HEK293 (cell line): ENCODE data around the gene CPTP.

ENCODE experiments used
- CTCF ChIA-PET: fragments of 350-600 bp; formaldehyde crosslinking; extraction: SDS; loops from one replicate; lab custom pipeline; 2021; ENCODE audit warnings: antibody characterized with exemption; lab: Yijun Ruan, JAX
- POLR2A ChIA-PET: fragments of 300-600 bp; formaldehyde crosslinking; extraction: SDS; loops from one replicate; lab custom pipeline; 2020; ENCODE audit warnings: antibody characterized with exemption, inconsistent platforms; lab: Yijun Ruan, JAX
- H3K27ac ChIP-seq: fragments of 200-500 bp; sonication (Bioruptor generic); 2 replicates; pipeline ENCODE4 v1.5.1; 2014; ENCODE audit warnings: low read depth, low read length, control low read depth, inconsistent platforms; ENCODE audit errors: extremely low read depth
- H3K36me3 ChIP-seq, 2 experiments: fragments of 200-500 bp in 1 of 2; sonication (Bioruptor generic) in 1 of 2; 1 replicate in 1 of 2; 2 replicates in 1 of 2; pipeline ENCODE4 v1.5.1; 2014 to 2017; ENCODE audit warnings: inconsistent platforms in 2 of 2, low read length in 2 of 2; ENCODE audit not compliant: control insufficient read depth in 2 of 2, insufficient read depth in 1 of 2
- H3K4me1 ChIP-seq: fragments of 200-500 bp; sonication (Bioruptor generic); 2 replicates; pipeline ENCODE4 v1.5.1; 2014; ENCODE audit warnings: mild to moderate bottlenecking, low read length, inconsistent platforms; ENCODE audit not compliant: control insufficient read depth, insufficient read depth
- H3K4me3 ChIP-seq: 2 replicates; pipeline ENCODE4 v1.5.1; 2011; ENCODE audit warnings: low read depth, mild to moderate bottlenecking, control low read depth, low read length, moderate library complexity
- H3K9me3 ChIP-seq: fragments of 200-500 bp; sonication (Bioruptor generic); 2 replicates; pipeline ENCODE4 v1.5.1; 2014; ENCODE audit warnings: low read depth, low read length, inconsistent platforms; ENCODE audit not compliant: control insufficient read depth, insufficient read depth
- EGR2 ChIP-seq: fragments of 450-650 bp; formaldehyde crosslinking; IDR thresholded peaks from 2 replicates; pipeline ENCODE4 v1.5.1; 2016; ENCODE audit warnings: low read depth, missing biosample characterization, missing genetic modification characterization
- GLIS2 ChIP-seq: fragments of 450-650 bp; formaldehyde crosslinking; IDR thresholded peaks from 2 replicates; pipeline ENCODE4 v1.5.1; 2016; ENCODE audit warnings: missing biosample characterization, missing genetic modification characterization
- KLF8 ChIP-seq: fragments of 450-650 bp; formaldehyde crosslinking; IDR thresholded peaks from 2 replicates; pipeline ENCODE4 v1.5.1; 2016; ENCODE audit warnings: missing biosample characterization, missing genetic modification characterization
- ZEB2 ChIP-seq: fragments of 450-650 bp; formaldehyde crosslinking; IDR thresholded peaks from 2 replicates; pipeline ENCODE4 v1.5.1; 2016; ENCODE audit warnings: missing biosample characterization, missing genetic modification characterization
- ZFHX2 ChIP-seq: fragments of 450-650 bp; formaldehyde crosslinking; conservative IDR thresholded peaks from 2 replicates; pipeline ENCODE4 v1.5.1; 2016; ENCODE audit warnings: missing biosample characterization, missing genetic modification characterization
- ZNF175 ChIP-seq: fragments of 450-650 bp; formaldehyde crosslinking; IDR thresholded peaks from 2 replicates; pipeline ENCODE4 v1.5.1; 2016; ENCODE audit warnings: missing biosample characterization, missing genetic modification characterization
- ZNF184 ChIP-seq: fragments of 450-650 bp; IDR thresholded peaks from 2 replicates; pipeline ENCODE4 v1.5.1; 2018; ENCODE audit warnings: missing biosample characterization, mild to moderate bottlenecking, missing genetic modification characterization
- ZNF202 ChIP-seq: fragments of 450-650 bp; formaldehyde crosslinking; IDR thresholded peaks from 2 replicates; pipeline ENCODE4 v1.5.1; 2016; ENCODE audit warnings: missing biosample characterization, missing genetic modification characterization, borderline replicate concordance
- ZNF223 ChIP-seq: fragments of 450-650 bp; formaldehyde crosslinking; IDR thresholded peaks from 2 replicates; pipeline ENCODE4 v1.5.1; 2016; ENCODE audit warnings: missing biosample characterization, missing genetic modification characterization
- ZNF433 ChIP-seq: fragments of 450-650 bp; formaldehyde crosslinking; IDR thresholded peaks from 2 replicates; pipeline ENCODE4 v1.5.1; 2016; ENCODE audit warnings: missing biosample characterization, missing genetic modification characterization, low read depth
- ZNF600 ChIP-seq: fragments of 450-650 bp; formaldehyde crosslinking; IDR thresholded peaks from 2 replicates; pipeline ENCODE4 v1.5.1; 2016; ENCODE audit warnings: missing biosample characterization, missing genetic modification characterization
- ZNF660 ChIP-seq: fragments of 450-650 bp; IDR thresholded peaks from 2 replicates; pipeline ENCODE4 v1.5.1; 2018; ENCODE audit warnings: missing biosample characterization, mild to moderate bottlenecking, missing genetic modification characterization
- ZSCAN30 ChIP-seq: fragments of 450-650 bp; IDR thresholded peaks from 2 replicates; pipeline ENCODE4 v1.5.1; 2018; ENCODE audit warnings: missing biosample characterization, mild to moderate bottlenecking, missing genetic modification characterization, moderate library complexity
- TF ChIP-seq, protein P1 (sequence below): fragments of 450-650 bp; formaldehyde crosslinking; IDR thresholded peaks from 2 replicates; pipeline ENCODE4 v1.5.1; 2016; ENCODE audit warnings: missing biosample characterization, missing genetic modification characterization
- TF ChIP-seq, protein P2 (sequence below): fragments of 450-650 bp; formaldehyde crosslinking; IDR thresholded peaks from 2 replicates; pipeline ENCODE4 v1.5.1; 2016; ENCODE audit warnings: missing biosample characterization, missing genetic modification characterization
- TF ChIP-seq, protein P3 (sequence below): fragments of 450-650 bp; formaldehyde crosslinking; IDR thresholded peaks from 2 replicates; pipeline ENCODE4 v1.5.1; 2016; ENCODE audit warnings: missing biosample characterization, missing genetic modification characterization
- TF ChIP-seq, protein P4 (sequence below): fragments of 450-650 bp; formaldehyde crosslinking; optimal IDR thresholded peaks from 2 replicates; pipeline ENCODE3; 2016; ENCODE audit warnings: missing biosample characterization, mild to moderate bottlenecking, missing genetic modification characterization

CPTP gene

DNA sequence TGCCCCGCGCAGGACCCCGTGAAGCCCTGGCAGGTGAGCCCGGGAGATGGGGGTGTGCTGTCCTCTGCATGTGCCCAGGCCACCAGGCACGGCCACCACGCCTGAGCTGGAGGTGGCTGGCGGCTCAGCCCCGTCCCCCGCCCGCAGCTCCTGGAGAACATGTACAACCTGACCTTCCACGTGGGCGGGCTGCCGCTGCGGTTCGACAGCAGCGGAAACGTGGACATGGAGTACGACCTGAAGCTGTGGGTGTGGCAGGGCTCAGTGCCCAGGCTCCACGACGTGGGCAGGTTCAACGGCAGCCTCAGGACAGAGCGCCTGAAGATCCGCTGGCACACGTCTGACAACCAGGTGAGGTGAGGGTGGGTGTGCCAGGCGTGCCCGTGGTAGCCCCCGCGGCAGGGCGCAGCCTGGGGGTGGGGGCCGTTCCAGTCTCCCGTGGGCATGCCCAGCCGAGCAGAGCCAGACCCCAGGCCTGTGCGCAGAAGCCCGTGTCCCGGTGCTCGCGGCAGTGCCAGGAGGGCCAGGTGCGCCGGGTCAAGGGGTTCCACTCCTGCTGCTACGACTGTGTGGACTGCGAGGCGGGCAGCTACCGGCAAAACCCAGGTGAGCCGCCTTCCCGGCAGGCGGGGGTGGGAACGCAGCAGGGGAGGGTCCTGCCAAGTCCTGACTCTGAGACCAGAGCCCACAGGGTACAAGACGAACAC is 8.3 kb downstream of the CPTP start:
- peaks cover 0 to 44% of the 10 kb centered on the region in 2 experiments; a peak in 1 of 3 replicates for H3K36me3 ChIP-seq
- ChIA-PET CTCF (interaction anchor here (1.0 kb wide), 1 partner anchor 38 kb away, joined by 4 read pairs; no protein-coding TSS in a partner anchor), POLR2A (interaction anchor here (1.5 kb wide), 1 partner anchor 15 kb away, joined by 4 read pairs; no protein-coding TSS in a partner anchor)
- no peaks in the 10 kb centered on the region for H3K4me1 ChIP-seq
- no peak overlapping the region for H3K4me3 ChIP-seq
- no peaks in the 10 kb centered on the region for H3K9me3 ChIP-seq
- peak; percentile 65 for TF ChIP-seq ZFHX2 (tag by site-specific recombination)
- peak; percentile 30; the same call in 1 of the 2 replicates for TF ChIP-seq KLF8 (tag by site-specific recombination)
- TF ChIP-seq ZSCAN30 (tag by site-specific recombination), result no peak
- TF ChIP-seq, protein P1, sequence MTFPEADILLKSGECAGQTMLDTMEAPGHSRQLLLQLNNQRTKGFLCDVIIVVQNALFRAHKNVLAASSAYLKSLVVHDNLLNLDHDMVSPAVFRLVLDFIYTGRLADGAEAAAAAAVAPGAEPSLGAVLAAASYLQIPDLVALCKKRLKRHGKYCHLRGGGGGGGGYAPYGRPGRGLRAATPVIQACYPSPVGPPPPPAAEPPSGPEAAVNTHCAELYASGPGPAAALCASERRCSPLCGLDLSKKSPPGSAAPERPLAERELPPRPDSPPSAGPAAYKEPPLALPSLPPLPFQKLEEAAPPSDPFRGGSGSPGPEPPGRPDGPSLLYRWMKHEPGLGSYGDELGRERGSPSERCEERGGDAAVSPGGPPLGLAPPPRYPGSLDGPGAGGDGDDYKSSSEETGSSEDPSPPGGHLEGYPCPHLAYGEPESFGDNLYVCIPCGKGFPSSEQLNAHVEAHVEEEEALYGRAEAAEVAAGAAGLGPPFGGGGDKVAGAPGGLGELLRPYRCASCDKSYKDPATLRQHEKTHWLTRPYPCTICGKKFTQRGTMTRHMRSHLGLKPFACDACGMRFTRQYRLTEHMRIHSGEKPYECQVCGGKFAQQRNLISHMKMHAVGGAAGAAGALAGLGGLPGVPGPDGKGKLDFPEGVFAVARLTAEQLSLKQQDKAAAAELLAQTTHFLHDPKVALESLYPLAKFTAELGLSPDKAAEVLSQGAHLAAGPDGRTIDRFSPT (tag by site-specific recombination), result peak; percentile 32; the same call in 1 of the 2 replicates
- TF ChIP-seq EGR2 (tag by site-specific recombination), result peak; percentile 65; the same call in 1 of the 2 replicates
- TF ChIP-seq ZNF175 (tag by site-specific recombination), result no peak
- TF ChIP-seq, all 188 proteins: peak for 4
- no peak overlapping the region for H3K27ac ChIP-seq

DNA sequence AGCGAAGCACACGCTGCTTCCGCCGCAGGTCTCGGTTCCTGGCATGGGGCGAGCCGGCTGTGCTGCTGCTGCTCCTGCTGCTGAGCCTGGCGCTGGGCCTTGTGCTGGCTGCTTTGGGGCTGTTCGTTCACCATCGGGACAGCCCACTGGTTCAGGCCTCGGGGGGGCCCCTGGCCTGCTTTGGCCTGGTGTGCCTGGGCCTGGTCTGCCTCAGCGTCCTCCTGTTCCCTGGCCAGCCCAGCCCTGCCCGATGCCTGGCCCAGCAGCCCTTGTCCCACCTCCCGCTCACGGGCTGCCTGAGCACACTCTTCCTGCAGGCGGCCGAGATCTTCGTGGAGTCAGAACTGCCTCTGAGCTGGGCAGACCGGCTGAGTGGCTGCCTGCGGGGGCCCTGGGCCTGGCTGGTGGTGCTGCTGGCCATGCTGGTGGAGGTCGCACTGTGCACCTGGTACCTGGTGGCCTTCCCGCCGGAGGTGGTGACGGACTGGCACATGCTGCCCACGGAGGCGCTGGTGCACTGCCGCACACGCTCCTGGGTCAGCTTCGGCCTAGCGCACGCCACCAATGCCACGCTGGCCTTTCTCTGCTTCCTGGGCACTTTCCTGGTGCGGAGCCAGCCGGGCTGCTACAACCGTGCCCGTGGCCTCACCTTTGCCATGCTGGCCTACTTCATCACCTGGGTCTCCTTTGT is 9.1 kb downstream of the CPTP start:
- Histone ChIP-seq H3K9me3 (no peaks in the 10 kb centered on the region), H3K27ac (no peak overlapping the region), H3K36me3 (peaks cover 0 to 47% of the 10 kb centered on the region in 2 experiments; a peak in 1 of 3 replicates), H3K4me3 (no peak overlapping the region), H3K4me1 (no peaks in the 10 kb centered on the region)
- peak; percentile 88 for TF ChIP-seq ZNF600 (tag by site-specific recombination)
- TF ChIP-seq ZNF433 (tag by site-specific recombination), result no peak
- TF ChIP-seq, protein P1 (tag by site-specific recombination), result 0 out of 2 replicates have a peak, but pooled peaks have one; percentile 65
- TF ChIP-seq, protein P2, sequence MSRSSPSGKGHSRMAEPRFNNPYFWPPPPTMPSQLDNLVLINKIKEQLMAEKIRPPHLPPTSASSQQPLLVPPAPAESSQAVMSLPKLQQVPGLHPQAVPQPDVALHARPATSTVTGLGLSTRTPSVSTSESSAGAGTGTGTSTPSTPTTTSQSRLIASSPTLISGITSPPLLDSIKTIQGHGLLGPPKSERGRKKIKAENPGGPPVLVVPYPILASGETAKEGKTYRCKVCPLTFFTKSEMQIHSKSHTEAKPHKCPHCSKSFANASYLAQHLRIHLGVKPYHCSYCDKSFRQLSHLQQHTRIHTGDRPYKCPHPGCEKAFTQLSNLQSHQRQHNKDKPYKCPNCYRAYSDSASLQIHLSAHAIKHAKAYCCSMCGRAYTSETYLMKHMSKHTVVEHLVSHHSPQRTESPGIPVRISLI (tag by site-specific recombination), result no peak
- no peak for TF ChIP-seq ZNF223 (tag by site-specific recombination)
- no peak for TF ChIP-seq ZNF660 (tag by site-specific recombination)
- TF ChIP-seq ZNF184 (tag by site-specific recombination), result no peak
- TF ChIP-seq GLIS2 (tag by site-specific recombination), result peak; percentile 24; the same call in 1 of the 2 replicates
- TF ChIP-seq, protein P3, sequence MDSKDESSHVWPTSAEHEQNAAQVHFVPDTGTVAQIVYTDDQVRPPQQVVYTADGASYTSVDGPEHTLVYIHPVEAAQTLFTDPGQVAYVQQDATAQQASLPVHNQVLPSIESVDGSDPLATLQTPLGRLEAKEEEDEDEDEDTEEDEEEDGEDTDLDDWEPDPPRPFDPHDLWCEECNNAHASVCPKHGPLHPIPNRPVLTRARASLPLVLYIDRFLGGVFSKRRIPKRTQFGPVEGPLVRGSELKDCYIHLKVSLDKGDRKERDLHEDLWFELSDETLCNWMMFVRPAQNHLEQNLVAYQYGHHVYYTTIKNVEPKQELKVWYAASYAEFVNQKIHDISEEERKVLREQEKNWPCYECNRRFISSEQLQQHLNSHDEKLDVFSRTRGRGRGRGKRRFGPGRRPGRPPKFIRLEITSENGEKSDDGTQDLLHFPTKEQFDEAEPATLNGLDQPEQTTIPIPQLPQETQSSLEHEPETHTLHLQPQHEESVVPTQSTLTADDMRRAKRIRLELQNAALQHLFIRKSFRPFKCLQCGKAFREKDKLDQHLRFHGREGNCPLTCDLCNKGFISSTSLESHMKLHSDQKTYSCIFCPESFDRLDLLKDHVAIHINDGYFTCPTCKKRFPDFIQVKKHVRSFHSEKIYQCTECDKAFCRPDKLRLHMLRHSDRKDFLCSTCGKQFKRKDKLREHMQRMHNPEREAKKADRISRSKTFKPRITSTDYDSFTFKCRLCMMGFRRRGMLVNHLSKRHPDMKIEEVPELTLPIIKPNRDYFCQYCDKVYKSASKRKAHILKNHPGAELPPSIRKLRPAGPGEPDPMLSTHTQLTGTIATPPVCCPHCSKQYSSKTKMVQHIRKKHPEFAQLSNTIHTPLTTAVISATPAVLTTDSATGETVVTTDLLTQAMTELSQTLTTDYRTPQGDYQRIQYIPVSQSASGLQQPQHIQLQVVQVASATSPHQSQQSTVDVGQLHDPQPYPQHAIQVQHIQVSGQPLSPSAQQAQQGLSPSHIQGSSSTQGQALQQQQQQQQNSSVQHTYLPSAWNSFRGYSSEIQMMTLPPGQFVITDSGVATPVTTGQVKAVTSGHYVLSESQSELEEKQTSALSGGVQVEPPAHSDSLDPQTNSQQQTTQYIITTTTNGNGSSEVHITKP (tag by site-specific recombination), result peak; percentile 62
- no peak for TF ChIP-seq ZNF202 (tag by site-specific recombination)
- no peak for TF ChIP-seq ZEB2 (tag by site-specific recombination)
- TF ChIP-seq, protein P4, sequence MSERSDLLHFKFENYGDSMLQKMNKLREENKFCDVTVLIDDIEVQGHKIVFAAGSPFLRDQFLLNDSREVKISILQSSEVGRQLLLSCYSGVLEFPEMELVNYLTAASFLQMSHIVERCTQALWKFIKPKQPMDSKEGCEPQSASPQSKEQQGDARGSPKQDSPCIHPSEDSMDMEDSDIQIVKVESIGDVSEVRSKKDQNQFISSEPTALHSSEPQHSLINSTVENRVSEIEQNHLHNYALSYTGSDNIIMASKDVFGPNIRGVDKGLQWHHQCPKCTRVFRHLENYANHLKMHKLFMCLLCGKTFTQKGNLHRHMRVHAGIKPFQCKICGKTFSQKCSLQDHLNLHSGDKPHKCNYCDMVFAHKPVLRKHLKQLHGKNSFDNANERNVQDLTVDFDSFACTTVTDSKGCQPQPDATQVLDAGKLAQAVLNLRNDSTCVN (tag by site-specific recombination), result no peak
- ChIA-PET CTCF (no interaction called here), POLR2A (interaction anchor here (1.5 kb wide), 1 partner anchor 14 kb away, joined by 4 read pairs; no protein-coding TSS in a partner anchor)
